ENCODE measurements around the gene MYO18B.

MYO18B gene

GRCh38 chr22:25840891-25841290 lies 98.9 kb downstream of the MYO18B start:
- H3K9me3 ChIP-seq (ENCODE audit: control insufficient read depth, insufficient read depth, low read length), result no peaks in the 10 kb centered on the region
- no peak overlapping the region for H3K4me3 ChIP-seq (ENCODE audit: low read depth, low read length)
- H3K27ac ChIP-seq (ENCODE audit: low read depth, low read length), result no peak overlapping the region
- H3K27me3 ChIP-seq (ENCODE audit: control insufficient read depth, insufficient read depth, low read length), result no peaks in the 10 kb centered on the region
- no peak overlapping the region for H3K9ac ChIP-seq (ENCODE audit: low read depth, low read length)
- H3K4me1 ChIP-seq (ENCODE audit: control insufficient read depth, insufficient read depth, low read length), result no peaks in the 10 kb centered on the region
- no peaks in the 10 kb centered on the region for H3K36me3 ChIP-seq (ENCODE audit: control insufficient read depth, insufficient read depth, low read length)

- Histone ChIP-seq H3K36me3 (ENCODE audit: control insufficient read depth, insufficient read depth, low read length) (no peaks in the 10 kb centered on the region), H3K27me3 (ENCODE audit: control insufficient read depth, insufficient read depth, low read length) (no peaks in the 10 kb centered on the region), H3K9me3 (ENCODE audit: control insufficient read depth, insufficient read depth, low read length) (no peaks in the 10 kb centered on the region), H3K27ac (ENCODE audit: low read depth, low read length) (no peak overlapping the region), H3K9ac (ENCODE audit: low read depth, low read length) (no peak overlapping the region), H3K4me3 (ENCODE audit: low read depth, low read length) (no peak overlapping the region), H3K4me1 (ENCODE audit: control insufficient read depth, insufficient read depth, low read length) (no peaks in the 10 kb centered on the region)
These were observed 99.8 kb downstream of the MYO18B start for GRCh38 chr22:25841775-25842174.

DNA sequence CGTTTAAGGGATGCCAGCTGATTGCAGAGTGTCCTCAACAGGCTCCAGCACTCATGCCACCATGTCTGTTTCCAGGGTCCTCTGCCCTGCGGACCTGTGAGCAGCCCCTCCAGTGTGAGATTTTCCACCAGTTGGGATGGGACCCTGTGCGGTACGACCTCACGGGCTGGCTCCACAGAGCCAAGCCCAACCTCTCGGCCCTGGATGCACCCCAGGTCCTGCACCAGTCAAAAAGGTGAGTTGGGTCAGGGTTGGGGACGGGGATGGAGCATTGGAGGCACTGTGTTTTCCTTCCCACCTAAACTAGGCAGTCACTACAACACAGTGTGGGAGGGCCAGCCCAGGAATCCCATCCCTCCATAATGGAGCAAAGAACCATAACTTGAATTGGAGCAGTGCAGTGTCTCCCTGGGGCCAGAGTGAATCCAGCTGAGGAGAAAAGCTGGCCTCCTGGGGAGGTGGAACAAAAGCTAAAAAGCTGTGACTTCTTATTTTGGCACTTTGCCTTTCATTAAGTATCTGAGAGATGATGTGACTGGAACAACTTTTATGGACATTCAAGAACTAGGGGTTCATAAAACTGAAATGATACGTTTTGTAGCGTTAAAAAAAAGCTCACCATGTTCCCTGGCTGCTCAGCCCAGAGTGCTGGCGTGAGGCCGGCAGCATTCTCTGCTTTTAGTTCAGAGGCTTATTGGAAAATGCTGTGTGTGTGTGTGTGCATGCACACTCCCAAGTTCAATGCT lies 101.8 kb downstream of the MYO18B start:
- no peak overlapping the region for H3K27ac ChIP-seq (ENCODE audit: low read depth, low read length)
- no peak overlapping the region for H3K9ac ChIP-seq (ENCODE audit: low read depth, low read length)
- H3K36me3 ChIP-seq (ENCODE audit: control insufficient read depth, insufficient read depth, low read length), result no peaks in the 10 kb centered on the region
- no peaks in the 10 kb centered on the region for H3K9me3 ChIP-seq (ENCODE audit: control insufficient read depth, insufficient read depth, low read length)
- H3K27me3 ChIP-seq (ENCODE audit: control insufficient read depth, insufficient read depth, low read length), result no peaks in the 10 kb centered on the region
- no peaks in the 10 kb centered on the region for H3K4me1 ChIP-seq (ENCODE audit: control insufficient read depth, insufficient read depth, low read length)
- H3K4me3 ChIP-seq (ENCODE audit: low read depth, low read length), result no peak overlapping the region

GRCh38 chr22:25844601-25845000 lies 102.6 kb downstream of the MYO18B start:
- Histone ChIP-seq H3K4me1 (ENCODE audit: control insufficient read depth, insufficient read depth, low read length) (no peaks in the 10 kb centered on the region), H3K9ac (ENCODE audit: low read depth, low read length) (no peak overlapping the region), H3K27me3 (ENCODE audit: control insufficient read depth, insufficient read depth, low read length) (no peaks in the 10 kb centered on the region), H3K4me3 (ENCODE audit: low read depth, low read length) (no peak overlapping the region), H3K27ac (ENCODE audit: low read depth, low read length) (no peak overlapping the region), H3K36me3 (ENCODE audit: control insufficient read depth, insufficient read depth, low read length) (no peaks in the 10 kb centered on the region), H3K9me3 (ENCODE audit: control insufficient read depth, insufficient read depth, low read length) (no peaks in the 10 kb centered on the region)

GRCh38 chr22:25845985-25846745 lies 104.2 kb downstream of the MYO18B start:
- no peaks in the 10 kb centered on the region for H3K9me3 ChIP-seq (ENCODE audit: control insufficient read depth, insufficient read depth, low read length)
- no peaks in the 10 kb centered on the region for H3K27me3 ChIP-seq (ENCODE audit: control insufficient read depth, insufficient read depth, low read length)
- H3K4me1 ChIP-seq (ENCODE audit: control insufficient read depth, insufficient read depth, low read length), result no peaks in the 10 kb centered on the region
- H3K9ac ChIP-seq (ENCODE audit: low read depth, low read length), result no peak overlapping the region
- H3K4me3 ChIP-seq (ENCODE audit: low read depth, low read length), result no peak overlapping the region
- H3K36me3 ChIP-seq (ENCODE audit: control insufficient read depth, insufficient read depth, low read length), result no peaks in the 10 kb centered on the region
- H3K27ac ChIP-seq (ENCODE audit: low read depth, low read length), result no peak overlapping the region

- Histone ChIP-seq H3K4me1 (ENCODE audit: control insufficient read depth, insufficient read depth, low read length) (no peaks in the 10 kb centered on the region), H3K9me3 (ENCODE audit: control insufficient read depth, insufficient read depth, low read length) (no peaks in the 10 kb centered on the region), H3K27me3 (ENCODE audit: control insufficient read depth, insufficient read depth, low read length) (no peaks in the 10 kb centered on the region), H3K27ac (ENCODE audit: low read depth, low read length) (no peak overlapping the region), H3K4me3 (ENCODE audit: low read depth, low read length) (no peak overlapping the region), H3K9ac (ENCODE audit: low read depth, low read length) (no peak overlapping the region), H3K36me3 (ENCODE audit: control insufficient read depth, insufficient read depth, low read length) (no peaks in the 10 kb centered on the region)
These were observed 105.5 kb downstream of the MYO18B start for GRCh38 chr22:25847451-25847850.

DNA sequence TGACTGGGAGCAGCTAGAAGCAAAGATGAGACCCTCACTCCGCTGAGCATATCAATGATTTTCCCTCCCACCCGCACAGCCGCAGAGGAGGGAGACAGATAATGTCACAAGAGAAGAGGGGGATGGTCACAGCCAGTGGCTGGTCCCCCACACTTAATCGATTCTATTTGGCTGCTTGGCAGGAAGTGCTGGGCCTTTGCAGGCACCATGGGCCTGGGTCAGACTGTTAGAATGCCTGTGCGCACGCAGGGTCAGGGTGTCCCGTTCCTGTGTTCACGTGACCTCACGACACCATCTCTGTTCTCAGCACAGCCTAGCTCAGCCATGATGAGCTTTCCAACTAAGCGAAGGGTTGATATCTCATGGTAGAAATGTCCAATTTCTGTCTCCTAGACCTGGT lies 107.0 kb downstream of the MYO18B start:
- no peaks in the 10 kb centered on the region for H3K4me1 ChIP-seq (ENCODE audit: control insufficient read depth, insufficient read depth, low read length)
- H3K27me3 ChIP-seq (ENCODE audit: control insufficient read depth, insufficient read depth, low read length), result no peaks in the 10 kb centered on the region
- H3K36me3 ChIP-seq (ENCODE audit: control insufficient read depth, insufficient read depth, low read length), result no peaks in the 10 kb centered on the region
- no peak overlapping the region for H3K27ac ChIP-seq (ENCODE audit: low read depth, low read length)
- H3K9ac ChIP-seq (ENCODE audit: low read depth, low read length), result no peak overlapping the region
- no peaks in the 10 kb centered on the region for H3K9me3 ChIP-seq (ENCODE audit: control insufficient read depth, insufficient read depth, low read length)
- H3K4me3 ChIP-seq (ENCODE audit: low read depth, low read length), result no peak overlapping the region

DNA sequence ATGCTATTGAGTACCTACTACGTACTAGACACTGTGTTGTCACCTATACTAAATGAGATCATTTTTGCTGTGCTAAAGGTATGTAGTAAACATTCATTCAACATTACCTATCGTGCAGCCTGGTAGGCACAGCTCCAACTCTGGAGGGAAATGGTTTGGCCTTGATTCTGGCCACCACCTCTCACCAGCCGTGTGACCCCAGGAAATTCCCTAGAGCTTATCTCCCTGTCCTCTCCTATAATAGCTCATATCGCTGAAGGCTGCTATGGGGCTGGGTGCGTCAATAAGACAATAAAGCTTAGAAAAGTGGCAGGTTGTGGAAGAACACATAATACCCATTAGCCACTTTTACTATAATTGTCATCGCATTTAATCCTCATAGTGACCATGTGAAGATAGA lies 107.5 kb downstream of the MYO18B start:
- Histone ChIP-seq H3K36me3 (ENCODE audit: control insufficient read depth, insufficient read depth, low read length) (no peaks in the 10 kb centered on the region), H3K4me3 (ENCODE audit: low read depth, low read length) (no peak overlapping the region), H3K27ac (ENCODE audit: low read depth, low read length) (no peak overlapping the region), H3K4me1 (ENCODE audit: control insufficient read depth, insufficient read depth, low read length) (no peaks in the 10 kb centered on the region), H3K27me3 (ENCODE audit: control insufficient read depth, insufficient read depth, low read length) (no peaks in the 10 kb centered on the region), H3K9me3 (ENCODE audit: control insufficient read depth, insufficient read depth, low read length) (no peaks in the 10 kb centered on the region), H3K9ac (ENCODE audit: low read depth, low read length) (no peak overlapping the region)

DNA sequence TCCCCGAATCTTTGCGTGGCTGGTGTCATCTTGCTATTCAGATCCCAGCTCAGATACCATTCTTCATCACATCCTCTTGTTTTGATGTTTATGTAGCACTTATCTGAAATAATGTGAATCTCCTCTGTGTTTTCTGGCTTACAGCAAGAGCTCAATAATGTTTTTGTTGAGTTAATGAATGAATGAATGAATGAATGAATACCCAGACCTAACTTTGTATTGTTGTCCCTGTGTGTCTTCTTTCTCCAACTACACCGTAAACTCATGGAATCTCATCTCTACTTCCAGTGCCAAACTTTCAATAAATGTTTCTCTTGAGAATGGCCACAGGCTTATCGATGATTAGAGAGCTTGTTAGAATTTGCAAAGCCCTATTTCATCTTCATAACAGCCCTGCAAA lies 110.2 kb downstream of the MYO18B start:
- Histone ChIP-seq H3K9me3 (ENCODE audit: control insufficient read depth, insufficient read depth, low read length) (no peaks in the 10 kb centered on the region), H3K27me3 (ENCODE audit: control insufficient read depth, insufficient read depth, low read length) (no peaks in the 10 kb centered on the region), H3K9ac (ENCODE audit: low read depth, low read length) (no peak overlapping the region), H3K27ac (ENCODE audit: low read depth, low read length) (no peak overlapping the region), H3K4me1 (ENCODE audit: control insufficient read depth, insufficient read depth, low read length) (no peaks in the 10 kb centered on the region), H3K4me3 (ENCODE audit: low read depth, low read length) (no peak overlapping the region), H3K36me3 (ENCODE audit: control insufficient read depth, insufficient read depth, low read length) (no peaks in the 10 kb centered on the region)

- Histone ChIP-seq H3K36me3 (ENCODE audit: control insufficient read depth, insufficient read depth, low read length) (no peaks in the 10 kb centered on the region), H3K9me3 (ENCODE audit: control insufficient read depth, insufficient read depth, low read length) (no peaks in the 10 kb centered on the region), H3K27me3 (ENCODE audit: control insufficient read depth, insufficient read depth, low read length) (no peaks in the 10 kb centered on the region), H3K4me3 (ENCODE audit: low read depth, low read length) (no peak overlapping the region), H3K4me1 (ENCODE audit: control insufficient read depth, insufficient read depth, low read length) (no peaks in the 10 kb centered on the region), H3K27ac (ENCODE audit: low read depth, low read length) (no peak overlapping the region), H3K9ac (ENCODE audit: low read depth, low read length) (no peak overlapping the region)
These were observed 111.1 kb downstream of the MYO18B start for GRCh38 chr22:25853078-25853477.

DNA sequence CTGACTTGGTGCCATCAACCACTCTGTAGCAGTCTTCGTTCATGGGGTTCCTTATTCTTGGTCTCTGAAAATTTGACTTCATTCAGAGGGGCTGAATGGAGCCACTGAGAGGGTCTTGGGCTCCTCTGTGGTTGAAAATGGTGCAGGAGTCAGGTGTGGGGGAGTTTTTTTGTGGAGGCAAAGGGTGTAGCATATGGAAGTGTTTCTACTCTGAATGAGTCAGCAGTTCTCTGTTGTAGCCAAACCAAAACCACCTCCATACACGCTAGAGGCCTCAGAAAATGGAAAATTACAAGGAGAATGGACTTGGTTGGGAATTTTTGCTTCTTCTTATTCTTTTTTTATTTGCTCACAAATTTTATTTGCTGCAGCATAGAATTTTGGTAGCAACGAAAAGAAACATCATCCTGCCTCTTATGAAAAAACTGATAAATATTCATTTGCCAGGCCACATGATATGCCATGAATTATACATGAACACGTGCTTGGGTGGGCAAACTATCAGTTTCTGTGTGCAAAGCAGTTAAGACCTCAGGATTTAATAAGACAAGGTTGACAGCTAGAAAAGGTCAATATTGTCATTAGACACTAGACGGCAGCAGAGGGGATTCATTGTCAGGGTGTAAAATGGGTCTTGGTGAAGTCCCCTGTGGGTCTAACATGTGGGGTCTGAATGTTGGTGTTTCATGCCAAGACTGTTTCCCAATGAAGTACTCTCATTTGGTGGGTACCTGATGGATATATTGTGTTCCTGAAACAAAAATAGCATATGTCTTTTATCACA lies 111.7 kb downstream of the MYO18B start:
- H3K27ac ChIP-seq (ENCODE audit: low read depth, low read length), result no peak overlapping the region
- H3K9me3 ChIP-seq (ENCODE audit: control insufficient read depth, insufficient read depth, low read length), result no peaks in the 10 kb centered on the region
- no peak overlapping the region for H3K9ac ChIP-seq (ENCODE audit: low read depth, low read length)
- no peaks in the 10 kb centered on the region for H3K27me3 ChIP-seq (ENCODE audit: control insufficient read depth, insufficient read depth, low read length)
- no peaks in the 10 kb centered on the region for H3K36me3 ChIP-seq (ENCODE audit: control insufficient read depth, insufficient read depth, low read length)
- no peak overlapping the region for H3K4me3 ChIP-seq (ENCODE audit: low read depth, low read length)
- H3K4me1 ChIP-seq (ENCODE audit: control insufficient read depth, insufficient read depth, low read length), result no peaks in the 10 kb centered on the region

Data from HUES48 (cell line).